Stimulated activated effector memory CD8-positive, alpha-beta T cell treated with anti-CD3 and anti-CD28 coated beads, Interleukin-12 subunit alpha, Interleukin-12 subunit beta, amount 100 ng/mL, for 72 hours (primary cell): ENCODE data around the gene EMC9.

ENCODE experiments used
- ATAC-seq: fragments of 150-1000 bp; cut with Tn5 transposase; 2 replicates; pipeline ENCODE4 v1.10.0; 2021
- DNase-seq, 2 donors: peaks; one replicate each; pipeline ENCODE4 v3.0.0; 2021 to 2022; ENCODE audit warnings: low spot score in 2 of 2
- H3K27ac Mint-ChIP-seq: one replicate; pipeline ENCODE4 v1.8.0; 2022; ENCODE audit warnings: mild to moderate bottlenecking, mixed read lengths
- H3K36me3 Mint-ChIP-seq: one replicate; pipeline ENCODE4 v1.8.0; 2022; ENCODE audit warnings: mild to moderate bottlenecking, mixed read lengths
- H3K4me1 Mint-ChIP-seq: one replicate; pipeline ENCODE4 v1.8.0; 2022; ENCODE audit warnings: mixed read lengths
- H3K4me3 Mint-ChIP-seq: one replicate; pipeline ENCODE4 v1.8.0; 2022; ENCODE audit warnings: mild to moderate bottlenecking, mixed read lengths
- H3K9me3 Mint-ChIP-seq: one replicate; pipeline ENCODE4 v1.8.0; 2022; ENCODE audit warnings: mixed read lengths

The EMC9 gene

GRCh38 chr14:24179961-24180796, 38.8 kb upstream of the EMC9 start:
- Mint-ChIP-seq H3K36me3 (peaks cover 98% of the 10 kb centered on the region), H3K4me1 (peaks cover 25% of the 10 kb centered on the region), H3K9me3 (no peaks in the 10 kb centered on the region), H3K27ac (peak overlapping the region; percentile 85), H3K4me3 (no peak overlapping the region)
- DNase-seq (no peak), ATAC-seq (peak; percentile 27)

GRCh38 chr14:24179294-24179960, 38.0 kb upstream of the EMC9 start:
- ATAC-seq (peak; percentile 2), DNase-seq (no peak)
- Mint-ChIP-seq H3K9me3 (no peaks in the 10 kb centered on the region), H3K27ac (peak overlapping the region; percentile 85), H3K36me3 (peaks cover 98% of the 10 kb centered on the region), H3K4me3 (no peak overlapping the region), H3K4me1 (peaks cover 32% of the 10 kb centered on the region)

- ATAC-seq (no peak), DNase-seq (no peak)
- no peaks in the 10 kb centered on the region for H3K9me3 Mint-ChIP-seq
- H3K4me1 Mint-ChIP-seq = peaks cover 34% of the 10 kb centered on the region
- peaks cover 98% of the 10 kb centered on the region for H3K36me3 Mint-ChIP-seq
- no peak overlapping the region for H3K4me3 Mint-ChIP-seq
- peak overlapping the region; percentile 85 for H3K27ac Mint-ChIP-seq
Measured at GRCh38 chr14:24178399-24179178, 37.2 kb upstream of the EMC9 start.

GRCh38 chr14:24177891-24178290, 36.5 kb upstream of the EMC9 start:
- H3K36me3 Mint-ChIP-seq = peaks cover 98% of the 10 kb centered on the region

GRCh38 chr14:24177041-24177825, 35.8 kb upstream of the EMC9 start:
- peaks cover 94% of the 10 kb centered on the region for H3K36me3 Mint-ChIP-seq

More at GRCh38 chr14:24177891-24178290, 36.5 kb upstream of the EMC9 start:
- ATAC-seq = no peak
- Mint-ChIP-seq H3K9me3 (no peaks in the 10 kb centered on the region), H3K27ac (no peak overlapping the region), H3K4me1 (peaks cover 41% of the 10 kb centered on the region), H3K4me3 (no peak overlapping the region)
- DNase-seq = no peak

GRCh38 chr14:24176599-24176998, 35.2 kb upstream of the EMC9 start:
- DNase-seq = no peak
- no peak overlapping the region for H3K4me3 Mint-ChIP-seq
- peaks cover 44% of the 10 kb centered on the region for H3K4me1 Mint-ChIP-seq
- no peak for ATAC-seq
- H3K27ac Mint-ChIP-seq = no peak overlapping the region
- H3K36me3 Mint-ChIP-seq = peaks cover 91% of the 10 kb centered on the region
- no peaks in the 10 kb centered on the region for H3K9me3 Mint-ChIP-seq

More at GRCh38 chr14:24177041-24177825, 35.8 kb upstream of the EMC9 start:
- H3K9me3 Mint-ChIP-seq = no peaks in the 10 kb centered on the region
- ATAC-seq (no peak), DNase-seq (no peak)
- no peak overlapping the region for H3K4me3 Mint-ChIP-seq
- H3K4me1 Mint-ChIP-seq = peaks cover 39% of the 10 kb centered on the region
- no peak overlapping the region for H3K27ac Mint-ChIP-seq

- no peaks in the 10 kb centered on the region for H3K9me3 Mint-ChIP-seq
- ATAC-seq (no peak), DNase-seq (no peak)
- peaks cover 91% of the 10 kb centered on the region for H3K36me3 Mint-ChIP-seq
- H3K4me3 Mint-ChIP-seq = peak overlapping the region; percentile 84
- peaks cover 42% of the 10 kb centered on the region for H3K4me1 Mint-ChIP-seq
- peak overlapping the region; percentile 64 for H3K27ac Mint-ChIP-seq
Measured at GRCh38 chr14:24172871-24173281, 31.5 kb upstream of the EMC9 start.

GRCh38 chr14:24172261-24172860, 31.0 kb upstream of the EMC9 start:
- Mint-ChIP-seq H3K4me1 (peaks cover 47% of the 10 kb centered on the region), H3K9me3 (no peaks in the 10 kb centered on the region), H3K27ac (peak overlapping the region; percentile 86), H3K4me3 (peak overlapping the region; percentile 84), H3K36me3 (peaks cover 91% of the 10 kb centered on the region)
- DNase-seq (no peak), ATAC-seq (no peak)

- peaks cover 52% of the 10 kb centered on the region for H3K4me1 Mint-ChIP-seq
- ATAC-seq (peak; percentile 87), DNase-seq (peak; percentile 43 to 89)
- H3K4me3 Mint-ChIP-seq = peak within 1 kb of the TSS; percentile 84
- H3K9me3 Mint-ChIP-seq = no peaks in the 10 kb centered on the region
- peaks cover 91% of the 10 kb centered on the region for H3K36me3 Mint-ChIP-seq
- peak within 1 kb of the TSS; percentile 86 for H3K27ac Mint-ChIP-seq
Measured at GRCh38 chr14:24171422-24172260, 30.2 kb upstream of the EMC9 start, which contains the start of gene REC8. Gene REC8 (plus strand): TSS chr14:24172080. CDS start chr14:24172553, 473 bp downstream.

- DNase-seq = no peak
- no peak overlapping the region for H3K4me3 Mint-ChIP-seq
- H3K36me3 Mint-ChIP-seq = peaks cover 92% of the 10 kb centered on the region
Measured at GRCh38 chr14:24167469-24168114, 26.2 kb upstream of the EMC9 start.

GRCh38 chr14:24165785-24166184, 24.4 kb upstream of the EMC9 start:
- ATAC-seq (no peak), DNase-seq (no peak)
- Mint-ChIP-seq H3K4me3 (no peak overlapping the region), H3K4me1 (peaks cover 72% of the 10 kb centered on the region), H3K36me3 (peaks cover 100% of the 10 kb centered on the region), H3K9me3 (no peaks in the 10 kb centered on the region), H3K27ac (peak overlapping the region; percentile 99)

More at GRCh38 chr14:24167469-24168114, 26.2 kb upstream of the EMC9 start:
- Mint-ChIP-seq H3K9me3 (no peaks in the 10 kb centered on the region), H3K27ac (peak overlapping the region; percentile 6), H3K4me1 (peaks cover 71% of the 10 kb centered on the region)
- no peak for ATAC-seq

GRCh38 chr14:24164518-24164991, 23.2 kb upstream of the EMC9 start:
- Mint-ChIP-seq H3K4me1 (peaks cover 82% of the 10 kb centered on the region), H3K9me3 (no peaks in the 10 kb centered on the region), H3K27ac (peak overlapping the region; percentile 99), H3K36me3 (peaks cover 100% of the 10 kb centered on the region), H3K4me3 (peak overlapping the region; percentile 17)
- no peak for DNase-seq
- ATAC-seq = no peak

GRCh38 chr14:24162093-24162492, 20.7 kb upstream of the EMC9 start:
- ATAC-seq = no peak
- Mint-ChIP-seq H3K27ac (peak overlapping the region; percentile 99), H3K4me3 (peak overlapping the region; percentile 94), H3K36me3 (peaks cover 100% of the 10 kb centered on the region), H3K4me1 (peaks cover 70% of the 10 kb centered on the region), H3K9me3 (no peaks in the 10 kb centered on the region)
- no peak for DNase-seq
